Stimulated activated CD8-positive, alpha-beta memory T cell treated with anti-CD3 and anti-CD28 coated beads, Interleukin-4, amount 100 ng/mL, for 48 hours (primary cell): ENCODE measurements around the gene THRB.
"Not testable (repeated sequence)": the region's sequence is repeated elsewhere in the genome, so short reads cannot be mapped to it uniquely, and the experiment has no call there.

ENCODE experiments used
- DNase-seq: peaks from one replicate; pipeline ENCODE4 v3.0.0-alpha.2; 2020

THRB gene

GRCh38 chr3:24440760-24441464 is 53.7 kb downstream of the THRB start:
- DNase-seq = no peak

- no peak for DNase-seq
These were observed 55.6 kb downstream of the THRB start for GRCh38 chr3:24439021-24439420.

GRCh38 chr3:24437326-24437725 is 57.3 kb downstream of the THRB start:
- no peak for DNase-seq

GRCh38 chr3:24435584-24435983 is 59.1 kb downstream of the THRB start:
- no peak for DNase-seq

- DNase-seq = no peak
These were observed 60.0 kb downstream of the THRB start for GRCh38 chr3:24434651-24435050.

GRCh38 chr3:24433838-24434591 is 60.6 kb downstream of the THRB start:
- no peak for DNase-seq

GRCh38 chr3:24432989-24433388 is 61.7 kb downstream of the THRB start:
- DNase-seq = no peak

- no peak for DNase-seq
These were observed 66.2 kb downstream of the THRB start for GRCh38 chr3:24428481-24428880.

GRCh38 chr3:24426896-24427295 is 67.8 kb downstream of the THRB start:
- no peak for DNase-seq

GRCh38 chr3:24420829-24421228 is 73.8 kb downstream of the THRB start:
- not testable (repeated sequence) for DNase-seq

GRCh38 chr3:24420224-24420623 is 74.4 kb downstream of the THRB start:
- DNase-seq = no peak

GRCh38 chr3:24419067-24419791 is 75.4 kb downstream of the THRB start:
- DNase-seq = no peak

- DNase-seq = no peak
These were observed 76.9 kb downstream of the THRB start for GRCh38 chr3:24417730-24418129.

- no peak for DNase-seq
These were observed 78.4 kb downstream of the THRB start for GRCh38 chr3:24416224-24416623.

GRCh38 chr3:24415824-24416223 is 78.8 kb downstream of the THRB start:
- DNase-seq = no peak

- DNase-seq = not testable (repeated sequence)
These were observed 81.0 kb downstream of the THRB start for GRCh38 chr3:24413662-24414061.

- DNase-seq = no peak
These were observed 83.8 kb downstream of the THRB start for GRCh38 chr3:24410860-24411259.

GRCh38 chr3:24407980-24408680 is 86.5 kb downstream of the THRB start:
- no peak for DNase-seq

GRCh38 chr3:24406900-24407299 is 87.8 kb downstream of the THRB start:
- DNase-seq = no peak

GRCh38 chr3:24405057-24405456 is 89.6 kb downstream of the THRB start:
- DNase-seq = no peak

GRCh38 chr3:24401811-24402185 is 92.9 kb downstream of the THRB start:
- DNase-seq = no peak

GRCh38 chr3:24401090-24401810 is 93.4 kb downstream of the THRB start:
- DNase-seq = no peak

- DNase-seq = no peak
These were observed 94.2 kb downstream of the THRB start for GRCh38 chr3:24400450-24400849.
